AG04450 (cell line): ENCODE results near the gene SRRM4. TPM values are rescaled to one million over a fixed set of nuclear protein-coding genes. Genes with fewer than 3 reads are reported as not detected.

Source experiments
- CTCF ChIA-PET: fragments of 300-600, 350-600 bp; formaldehyde crosslinking; extraction: SDS; loops from one replicate; lab custom pipeline; 2022; ENCODE audit warnings: antibody characterized with exemption, inconsistent platforms; lab: Charles Lee
- POLR2A ChIA-PET: fragments of 350-600 bp; formaldehyde crosslinking; extraction: SDS; loops from one replicate; lab custom pipeline; 2021; ENCODE audit warnings: antibody characterized with exemption, inconsistent platforms; lab: Yijun Ruan, JAX
- DNase-seq: peaks from one replicate; pipeline ENCODE4 v3.0.0-alpha.2; 2011; ENCODE audit warnings: low read depth, low spot score
- H3K27ac ChIP-seq: one replicate; pipeline ENCODE4 v1.5.1; 2012; ENCODE audit warnings: low read depth, low read length, control low read depth
- H3K27me3 ChIP-seq: one replicate; pipeline ENCODE4 v1.6.0; 2012; ENCODE audit warnings: low read length; ENCODE audit not compliant: control insufficient read depth, insufficient read depth
- H3K4me3 ChIP-seq: 2 replicates; pipeline ENCODE4 v1.5.1; 2011; ENCODE audit warnings: mild to moderate bottlenecking, low read depth, low read length, control low read depth
- H3K9me3 ChIP-seq: 2 replicates; pipeline ENCODE4 v1.5.1; 2012; ENCODE audit warnings: low read length; ENCODE audit not compliant: control insufficient read depth, insufficient read depth
- polyA plus RNA-seq: library from polyadenylated mRNA; depleted of rRNA; stranded (reverse); fragments of >200 nt; gene quantifications from 2 replicates; pipeline ENCODE4 v1.2.3, GENCODE V29; 2011
- TF ChIP-seq, protein P1 (sequence below): IDR thresholded peaks from 2 replicates; pipeline ENCODE4 v1.5.1; 2011; ENCODE audit warnings: low read depth, low read length, control low read depth, inconsistent platforms

SRRM4 gene
- polyA plus RNA-seq, 1 experiment, result not detected

DNA sequence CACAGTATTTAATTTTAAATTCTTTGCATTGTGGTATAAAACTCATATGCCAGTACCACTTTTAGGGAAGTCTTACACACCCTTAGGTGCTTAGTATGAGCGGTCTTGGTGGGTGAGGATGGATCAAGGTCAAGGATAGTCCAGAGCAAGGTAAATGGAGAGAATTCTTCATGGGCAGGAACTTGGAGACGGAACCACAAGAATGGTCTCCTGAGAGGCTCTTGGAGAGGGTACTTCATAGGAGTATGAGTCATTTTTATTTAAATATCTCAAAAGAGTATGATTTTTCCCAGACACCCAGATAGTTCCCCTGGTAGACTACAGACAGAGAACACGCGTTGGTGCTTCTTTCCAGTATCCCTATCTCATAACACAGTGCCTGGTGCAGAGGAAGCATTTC, 219.3 kb downstream of the SRRM4 start:
- Histone ChIP-seq H3K27ac (no peak overlapping the region), H3K9me3 (no peaks in the 10 kb centered on the region), H3K27me3 (peaks cover 4% of the 10 kb centered on the region), H3K4me3 (no peak overlapping the region)
- no peak for DNase-seq
- CTCF ChIA-PET, result no interaction called here
- POLR2A ChIA-PET, result no interaction called here
- TF ChIP-seq, protein P1, sequence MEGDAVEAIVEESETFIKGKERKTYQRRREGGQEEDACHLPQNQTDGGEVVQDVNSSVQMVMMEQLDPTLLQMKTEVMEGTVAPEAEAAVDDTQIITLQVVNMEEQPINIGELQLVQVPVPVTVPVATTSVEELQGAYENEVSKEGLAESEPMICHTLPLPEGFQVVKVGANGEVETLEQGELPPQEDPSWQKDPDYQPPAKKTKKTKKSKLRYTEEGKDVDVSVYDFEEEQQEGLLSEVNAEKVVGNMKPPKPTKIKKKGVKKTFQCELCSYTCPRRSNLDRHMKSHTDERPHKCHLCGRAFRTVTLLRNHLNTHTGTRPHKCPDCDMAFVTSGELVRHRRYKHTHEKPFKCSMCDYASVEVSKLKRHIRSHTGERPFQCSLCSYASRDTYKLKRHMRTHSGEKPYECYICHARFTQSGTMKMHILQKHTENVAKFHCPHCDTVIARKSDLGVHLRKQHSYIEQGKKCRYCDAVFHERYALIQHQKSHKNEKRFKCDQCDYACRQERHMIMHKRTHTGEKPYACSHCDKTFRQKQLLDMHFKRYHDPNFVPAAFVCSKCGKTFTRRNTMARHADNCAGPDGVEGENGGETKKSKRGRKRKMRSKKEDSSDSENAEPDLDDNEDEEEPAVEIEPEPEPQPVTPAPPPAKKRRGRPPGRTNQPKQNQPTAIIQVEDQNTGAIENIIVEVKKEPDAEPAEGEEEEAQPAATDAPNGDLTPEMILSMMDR, result no peak

DNA sequence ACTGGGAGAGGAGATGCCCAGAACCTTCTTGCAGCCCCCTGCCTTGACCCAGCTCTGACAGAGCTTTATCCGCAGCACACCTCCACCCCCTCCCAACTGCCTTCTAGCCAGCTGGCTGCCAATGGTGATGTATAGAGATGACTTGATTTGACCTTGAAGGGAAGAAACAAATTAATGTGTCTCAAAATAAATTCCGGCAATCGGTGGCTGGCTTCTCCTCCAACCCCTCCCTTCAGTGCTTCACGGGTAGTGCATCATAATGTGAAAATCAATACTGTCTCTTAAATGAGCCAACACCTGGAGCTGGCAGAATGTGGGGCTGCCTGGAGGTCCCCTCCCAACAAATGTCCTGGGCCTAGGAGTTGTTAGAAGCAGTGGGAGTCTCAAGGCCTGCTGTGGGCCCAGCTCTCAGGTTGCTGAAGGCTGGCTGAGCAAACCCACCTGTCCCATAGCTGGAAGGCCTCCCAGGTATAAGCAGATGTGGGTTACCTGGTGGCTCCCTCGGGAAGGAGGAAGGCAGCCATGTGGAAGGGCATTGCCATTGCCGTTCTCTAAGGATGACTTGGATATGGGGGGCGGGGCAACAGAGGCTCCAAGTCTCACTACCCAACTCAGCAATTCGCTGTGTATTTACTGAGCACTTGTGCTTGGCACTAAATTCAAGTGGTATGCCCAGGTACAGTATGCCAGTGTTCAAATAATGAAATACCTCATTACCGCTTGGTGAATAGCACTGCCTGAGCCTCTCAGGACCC, 220.6 kb downstream of the SRRM4 start:
- POLR2A ChIA-PET, result no interaction called here
- H3K9me3 ChIP-seq, result no peaks in the 10 kb centered on the region
- no peak for DNase-seq
- CTCF ChIA-PET, result no interaction called here
- TF ChIP-seq, protein P1, result no peak
- H3K27me3 ChIP-seq, result peaks cover 4% of the 10 kb centered on the region
- no peak overlapping the region for H3K27ac ChIP-seq
- H3K4me3 ChIP-seq, result no peak overlapping the region

DNA sequence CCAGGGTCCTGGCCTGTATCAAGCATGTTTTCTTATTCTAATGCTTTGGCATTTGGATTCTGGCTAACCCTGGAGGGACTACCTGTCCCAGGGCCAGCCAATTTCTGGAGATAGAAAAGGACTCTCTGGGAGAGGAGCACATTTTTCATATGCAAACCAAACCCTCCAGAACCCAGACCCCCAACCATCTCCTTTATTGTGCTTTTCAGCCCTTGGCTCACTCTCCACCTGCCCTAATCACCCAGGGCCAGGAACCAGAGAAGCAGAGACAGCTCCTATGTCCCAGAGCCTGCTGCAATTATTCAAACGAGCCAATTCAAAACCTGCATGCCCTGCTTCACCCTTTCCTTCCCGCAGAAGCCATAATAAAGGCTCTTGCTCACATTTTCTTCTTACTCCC, 221.2 kb downstream of the SRRM4 start:
- DNase-seq, result no peak
- POLR2A ChIA-PET, result no interaction called here
- Histone ChIP-seq H3K9me3 (no peaks in the 10 kb centered on the region), H3K27ac (no peak overlapping the region), H3K27me3 (peaks cover 4% of the 10 kb centered on the region), H3K4me3 (no peak overlapping the region)
- TF ChIP-seq, protein P1, result no peak
- CTCF ChIA-PET, result no interaction called here

DNA sequence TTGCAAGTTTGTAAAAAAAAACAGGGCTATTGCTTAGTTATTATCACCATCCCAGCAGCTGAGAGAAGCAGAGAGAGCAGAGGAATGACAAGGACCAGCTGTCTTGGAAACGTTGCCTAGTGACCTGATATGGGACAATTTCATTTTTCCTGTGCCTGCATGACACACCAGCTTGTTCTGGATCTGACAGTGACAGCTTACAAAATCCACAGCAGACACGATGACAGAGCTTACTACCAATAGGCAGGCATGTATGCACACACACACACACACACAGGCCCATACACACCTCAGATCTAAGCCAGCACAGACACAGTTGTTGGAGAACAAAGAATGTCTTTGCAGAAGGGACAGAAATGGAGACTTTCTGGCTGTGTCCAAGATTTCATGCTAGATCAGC, 222.8 kb downstream of the SRRM4 start:
- H3K4me3 ChIP-seq, result no peak overlapping the region
- peaks cover 4% of the 10 kb centered on the region for H3K27me3 ChIP-seq
- DNase-seq, result no peak
- TF ChIP-seq, protein P1, result no peak
- POLR2A ChIA-PET, result no interaction called here
- CTCF ChIA-PET, result interaction anchor here (1.2 kb wide), 1 partner anchor 209 kb away, joined by 3 read pairs; no protein-coding TSS in a partner anchor
- no peaks in the 10 kb centered on the region for H3K9me3 ChIP-seq
- no peak overlapping the region for H3K27ac ChIP-seq

DNA sequence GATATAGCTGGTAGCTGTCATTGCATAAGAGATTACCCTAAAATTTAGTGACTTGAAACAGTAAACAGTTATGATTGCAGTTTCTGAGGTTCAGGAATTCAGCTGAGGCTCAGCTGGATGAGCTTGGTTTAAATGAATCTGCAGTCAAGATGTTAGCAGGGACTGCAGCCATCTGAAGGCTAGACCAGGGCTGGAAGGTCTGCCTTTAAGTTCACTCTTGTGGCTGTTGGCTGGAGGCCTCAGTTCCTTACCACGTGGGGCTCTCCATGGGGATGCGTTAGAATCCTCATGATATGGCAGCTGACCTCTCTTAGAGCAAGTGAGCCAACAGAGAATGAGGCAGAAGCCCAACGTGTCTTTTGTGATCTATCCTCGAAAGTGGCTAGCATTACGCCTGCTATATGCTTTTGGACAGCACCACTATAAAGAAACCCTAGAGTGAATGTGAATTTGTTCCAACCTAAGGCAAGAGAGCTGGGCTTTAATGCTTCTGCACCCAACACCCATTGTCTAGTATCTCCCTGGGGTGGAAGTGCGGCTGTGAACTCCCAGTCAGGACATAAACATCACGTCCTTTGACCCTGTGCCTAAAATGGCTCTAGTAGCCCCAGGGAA, 223.4 kb downstream of the SRRM4 start:
- no peak for DNase-seq
- Histone ChIP-seq H3K27ac (no peak overlapping the region), H3K9me3 (no peaks in the 10 kb centered on the region), H3K27me3 (peaks cover 4% of the 10 kb centered on the region), H3K4me3 (no peak overlapping the region)
- POLR2A ChIA-PET, result no interaction called here
- CTCF ChIA-PET, result interaction anchor here (1.2 kb wide), 1 partner anchor 209 kb away, joined by 3 read pairs; no protein-coding TSS in a partner anchor
- TF ChIP-seq, protein P1, result no peak
